COLO668 (cell line): ENCODE data around the gene PKDREJ.

Source experiments
- DNase-seq: peaks from one replicate; lab custom pipeline; 2025; ENCODE audit not compliant: unreplicated experiment; lab: John Stamatoyannopoulos, UW

Gene PKDREJ

DNA sequence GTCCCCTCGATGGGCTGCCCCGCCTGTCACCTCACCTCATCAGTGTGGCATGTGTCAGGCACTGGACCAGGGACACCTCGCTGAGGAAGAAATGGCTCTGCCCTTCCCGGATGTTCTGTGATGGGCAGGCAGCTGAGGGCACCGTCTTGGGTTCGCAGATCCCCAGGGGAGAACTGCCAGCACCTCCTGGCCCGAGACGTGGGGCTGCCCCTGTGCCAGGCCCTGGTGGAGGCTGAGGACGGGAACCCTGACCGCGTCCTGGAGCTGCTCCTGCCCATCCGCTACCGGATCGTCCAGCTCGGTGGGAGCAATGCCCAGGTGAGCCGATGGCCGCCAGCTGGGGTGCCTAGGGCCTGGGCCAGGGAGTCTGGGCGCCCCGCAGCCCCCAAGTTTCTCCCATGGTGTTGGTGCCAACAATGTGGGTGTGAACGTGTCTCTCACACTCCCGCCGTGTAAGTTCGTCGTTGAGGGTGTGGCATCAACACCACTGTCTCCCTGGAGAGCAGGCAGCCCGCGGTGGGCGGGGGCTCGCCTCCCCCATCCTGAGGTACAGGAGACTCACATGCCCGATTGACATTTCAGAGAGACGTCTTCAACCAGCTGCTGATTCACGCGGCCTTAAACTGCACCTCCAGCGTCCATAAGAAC is 26.2 kb upstream of the PKDREJ start:
- no peak for DNase-seq

DNA sequence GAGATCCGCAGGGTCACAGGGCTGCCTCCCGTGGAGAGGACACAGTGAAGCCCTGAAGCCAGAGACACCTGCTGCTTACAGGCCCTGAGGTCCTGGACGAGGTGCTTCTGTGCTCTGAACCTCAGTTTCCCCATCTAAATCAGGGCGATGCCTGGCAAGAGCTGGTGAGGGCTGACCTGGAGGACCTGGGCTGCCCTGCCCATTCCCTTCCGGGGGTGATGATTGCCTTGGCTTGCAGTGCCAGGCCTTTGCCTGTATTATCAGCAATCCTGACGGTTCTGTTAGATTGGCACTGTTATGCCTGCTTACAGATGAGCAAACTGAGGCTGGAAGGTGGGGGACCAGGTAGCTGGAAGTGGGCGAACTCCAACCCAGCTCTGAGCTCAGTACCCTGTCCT is 25.7 kb upstream of the PKDREJ start:
- DNase-seq: no peak

DNA sequence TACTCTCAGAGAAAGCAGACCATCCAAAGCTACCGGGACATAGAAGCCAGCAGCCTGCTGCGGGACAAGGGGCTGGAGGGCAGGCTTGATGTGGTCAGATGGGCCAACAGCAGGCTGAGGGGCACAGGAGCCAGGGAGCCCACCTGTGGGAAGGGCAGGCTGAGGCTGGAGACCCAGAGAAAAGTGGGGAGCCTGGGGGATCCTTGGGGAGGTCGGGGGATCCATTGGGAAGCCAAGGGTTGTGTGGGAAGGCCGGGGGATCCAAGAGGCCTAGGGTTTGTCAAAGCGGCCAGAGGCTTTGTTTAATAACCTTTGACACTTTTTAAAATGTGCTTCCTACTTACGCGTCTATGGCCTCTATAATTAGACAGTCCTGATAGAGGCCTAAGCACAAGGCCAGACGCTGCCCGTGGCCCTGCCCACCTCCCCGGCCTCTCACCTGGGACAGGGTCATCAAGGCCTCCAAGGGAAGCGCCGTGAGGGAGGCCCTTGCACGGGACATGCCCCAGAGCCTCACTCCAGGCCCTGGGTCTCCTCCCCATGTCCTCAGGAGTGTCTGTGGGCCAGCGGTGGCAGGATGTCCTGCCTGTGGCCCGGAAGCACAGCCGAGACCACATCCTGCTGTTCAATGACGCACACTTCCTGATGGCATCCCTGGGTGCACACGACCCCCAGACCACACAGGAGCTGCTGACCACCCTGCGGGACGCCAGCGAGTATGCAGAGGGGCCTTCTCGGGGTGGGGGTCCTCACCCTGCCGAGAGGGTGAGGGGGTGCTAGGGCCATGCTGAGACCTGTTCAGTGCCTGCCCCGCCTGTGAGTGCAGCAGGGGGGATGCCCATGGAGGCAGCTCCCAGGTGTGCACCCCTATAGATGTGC is 25.0 kb upstream of the PKDREJ start:
- DNase-seq: no peak

DNA sequence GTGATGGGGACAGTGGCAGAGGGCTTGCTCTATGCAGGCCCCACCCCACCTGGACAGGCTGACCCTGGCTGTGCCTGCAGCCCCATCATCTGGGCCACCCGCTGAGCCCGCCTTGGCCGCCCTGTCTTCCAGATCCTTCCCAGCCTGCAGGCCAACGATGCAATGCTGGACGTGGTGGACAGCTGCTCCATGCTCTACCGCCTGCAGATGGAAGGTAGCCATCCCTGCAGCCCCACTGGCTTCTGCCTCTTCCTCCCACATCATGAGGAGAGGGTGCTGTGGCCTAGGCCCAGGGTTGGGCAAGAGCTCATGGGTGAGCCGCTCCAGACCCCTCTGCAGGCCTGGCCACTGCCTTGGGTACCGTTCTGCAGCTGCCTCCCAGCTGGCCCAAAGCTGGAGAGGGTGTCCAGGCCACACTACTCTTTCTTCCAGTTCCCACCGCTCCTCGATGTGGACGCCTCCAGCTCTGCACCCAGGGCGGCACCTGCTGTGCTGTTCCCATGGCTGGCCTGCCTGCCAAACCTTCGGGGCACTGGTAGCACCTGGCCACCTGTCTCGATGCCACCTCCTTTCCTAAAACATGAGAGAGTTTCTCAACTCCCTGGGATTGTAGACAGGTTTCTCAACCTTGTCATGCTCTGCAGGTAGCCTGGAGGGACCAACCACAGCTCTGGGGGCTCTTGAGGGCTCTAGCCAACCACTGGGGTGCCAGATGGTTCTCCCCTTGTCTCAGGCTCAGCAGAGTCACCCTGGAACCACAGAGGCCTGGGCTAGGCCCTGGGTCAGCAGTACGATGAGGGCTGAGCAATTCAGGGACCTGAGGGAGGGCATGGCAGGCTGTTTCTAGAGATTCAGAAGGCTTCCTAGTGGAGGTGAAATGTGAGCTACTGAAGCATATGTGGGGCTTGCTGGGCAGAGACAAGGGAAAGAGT is 24.1 kb upstream of the PKDREJ start:
- DNase-seq: no peak

DNA sequence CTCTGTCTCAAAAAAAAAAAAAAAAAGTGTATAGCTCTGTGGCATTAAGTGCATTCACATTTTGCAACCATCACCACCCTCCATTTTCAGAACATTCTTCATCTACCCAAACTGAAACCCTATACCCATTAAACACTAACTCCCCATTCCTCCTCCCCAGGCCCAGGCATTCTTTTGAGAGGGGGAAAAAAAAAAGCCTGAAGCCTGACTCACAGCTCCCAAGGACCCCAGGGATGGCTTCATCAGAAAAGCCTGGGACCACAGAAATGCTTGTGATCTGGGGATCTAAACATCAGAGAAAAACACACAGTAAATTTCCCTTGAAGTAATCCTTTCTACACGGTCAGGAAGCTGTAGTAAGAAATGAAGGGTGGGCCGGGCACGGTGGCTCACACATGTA is 22.9 kb upstream of the PKDREJ start:
- DNase-seq: no peak

DNA sequence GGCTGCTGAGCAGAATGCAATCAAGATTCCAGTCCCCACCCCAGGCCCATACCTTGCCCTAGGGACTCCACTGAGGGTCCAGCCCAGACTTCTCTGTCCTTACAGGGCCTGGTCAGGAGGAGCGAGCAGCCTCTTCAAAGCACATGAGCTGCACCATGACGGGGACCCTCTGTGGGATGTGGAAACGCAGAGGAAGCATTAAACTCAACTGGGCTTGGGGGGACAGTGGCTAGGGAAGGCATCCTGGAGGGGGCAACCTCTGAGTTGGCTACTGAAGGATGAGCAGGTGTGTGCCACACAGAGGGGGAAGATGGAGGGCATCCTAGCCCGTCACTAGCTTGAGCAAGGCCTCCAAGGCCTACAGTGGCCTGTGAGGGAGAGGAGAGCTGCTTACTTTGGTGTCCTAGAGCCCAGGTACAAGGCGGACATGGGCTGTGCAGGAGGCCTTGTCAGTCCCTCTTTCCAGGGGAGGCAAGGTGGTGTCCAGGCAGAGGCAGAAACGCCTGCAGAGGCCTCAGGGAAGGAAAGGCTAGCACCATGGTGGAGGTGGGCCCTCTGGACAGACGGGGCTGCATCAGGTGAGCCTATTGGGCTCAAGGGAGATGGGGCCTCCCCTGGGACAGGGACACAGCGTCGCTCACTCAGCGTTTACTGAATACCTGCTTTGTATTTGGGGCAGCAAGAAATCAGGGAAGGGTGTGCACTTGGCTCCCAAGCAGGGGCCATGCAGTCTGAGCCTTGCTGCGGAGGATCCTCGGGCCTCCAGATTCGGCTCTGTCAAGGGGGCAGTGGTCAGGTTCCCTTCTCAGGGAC is 18.9 kb upstream of the PKDREJ start:
- no peak for DNase-seq

DNA sequence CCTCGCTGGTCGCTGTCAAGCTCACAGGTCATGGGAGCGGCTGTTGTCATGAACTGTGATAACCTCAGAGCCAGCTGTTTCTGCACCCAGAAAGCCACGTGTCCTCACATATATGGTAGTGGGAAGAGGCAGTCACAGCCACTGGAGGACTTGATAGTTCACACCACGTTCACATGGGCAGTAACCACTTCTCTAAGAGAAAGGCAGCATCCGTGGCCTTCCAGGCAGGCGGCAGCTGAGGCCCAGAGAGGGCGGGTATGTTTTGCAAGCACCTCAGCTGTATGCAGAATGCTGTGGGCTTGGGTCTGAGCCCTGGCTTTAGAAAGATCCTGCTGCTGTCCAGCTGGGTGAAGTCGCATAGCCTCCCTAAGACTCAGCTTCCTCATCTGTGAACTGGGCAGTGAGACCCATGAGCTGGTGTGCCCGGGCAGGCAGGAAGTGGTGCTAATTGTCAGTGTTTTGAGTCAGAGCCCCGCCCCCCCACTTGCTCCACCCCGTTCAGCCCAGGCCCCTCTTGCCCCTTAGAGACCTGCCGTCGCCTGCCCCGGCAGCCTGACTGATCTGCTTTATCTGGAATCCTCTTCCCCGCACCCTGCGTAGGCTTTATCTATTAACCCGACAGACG is 18.0 kb upstream of the PKDREJ start:
- DNase-seq: no peak

DNA sequence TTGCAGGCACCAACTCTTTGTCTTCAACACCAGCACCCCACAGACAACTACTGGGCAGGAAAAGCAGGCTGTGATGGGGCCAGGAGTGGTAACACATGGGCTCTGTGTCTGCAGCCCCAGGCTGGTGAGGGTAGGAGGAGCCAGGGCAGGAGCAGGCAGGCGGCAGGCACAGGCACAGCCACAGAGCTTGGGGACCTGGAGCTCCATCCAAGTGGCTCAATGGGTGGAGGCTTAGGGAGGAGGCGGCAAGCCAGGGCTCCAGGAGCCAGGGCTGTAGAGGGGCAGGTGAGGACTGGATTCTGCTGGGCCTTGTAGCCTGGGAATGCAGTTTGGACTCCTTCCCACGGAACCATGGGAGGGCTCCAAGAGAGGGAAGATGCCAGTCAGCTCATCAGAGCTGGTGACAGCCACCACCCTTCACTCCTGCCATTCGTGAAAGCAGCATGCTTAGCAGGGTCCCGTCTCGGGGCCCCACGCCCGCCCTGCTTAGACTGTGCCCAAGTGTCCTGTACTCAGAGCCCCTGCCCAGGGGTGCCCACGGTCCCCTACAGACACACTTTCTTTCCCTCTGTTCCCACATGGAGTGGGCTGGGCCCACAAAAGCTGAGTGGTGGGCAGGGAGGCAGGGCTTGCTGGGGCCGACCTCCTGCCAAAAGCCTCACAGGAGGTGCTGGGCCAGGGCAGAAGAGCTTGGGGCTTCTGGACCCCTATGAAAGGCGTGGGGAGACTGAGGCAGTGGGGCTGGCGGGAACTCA is 17.1 kb upstream of the PKDREJ start:
- DNase-seq: no peak

DNA sequence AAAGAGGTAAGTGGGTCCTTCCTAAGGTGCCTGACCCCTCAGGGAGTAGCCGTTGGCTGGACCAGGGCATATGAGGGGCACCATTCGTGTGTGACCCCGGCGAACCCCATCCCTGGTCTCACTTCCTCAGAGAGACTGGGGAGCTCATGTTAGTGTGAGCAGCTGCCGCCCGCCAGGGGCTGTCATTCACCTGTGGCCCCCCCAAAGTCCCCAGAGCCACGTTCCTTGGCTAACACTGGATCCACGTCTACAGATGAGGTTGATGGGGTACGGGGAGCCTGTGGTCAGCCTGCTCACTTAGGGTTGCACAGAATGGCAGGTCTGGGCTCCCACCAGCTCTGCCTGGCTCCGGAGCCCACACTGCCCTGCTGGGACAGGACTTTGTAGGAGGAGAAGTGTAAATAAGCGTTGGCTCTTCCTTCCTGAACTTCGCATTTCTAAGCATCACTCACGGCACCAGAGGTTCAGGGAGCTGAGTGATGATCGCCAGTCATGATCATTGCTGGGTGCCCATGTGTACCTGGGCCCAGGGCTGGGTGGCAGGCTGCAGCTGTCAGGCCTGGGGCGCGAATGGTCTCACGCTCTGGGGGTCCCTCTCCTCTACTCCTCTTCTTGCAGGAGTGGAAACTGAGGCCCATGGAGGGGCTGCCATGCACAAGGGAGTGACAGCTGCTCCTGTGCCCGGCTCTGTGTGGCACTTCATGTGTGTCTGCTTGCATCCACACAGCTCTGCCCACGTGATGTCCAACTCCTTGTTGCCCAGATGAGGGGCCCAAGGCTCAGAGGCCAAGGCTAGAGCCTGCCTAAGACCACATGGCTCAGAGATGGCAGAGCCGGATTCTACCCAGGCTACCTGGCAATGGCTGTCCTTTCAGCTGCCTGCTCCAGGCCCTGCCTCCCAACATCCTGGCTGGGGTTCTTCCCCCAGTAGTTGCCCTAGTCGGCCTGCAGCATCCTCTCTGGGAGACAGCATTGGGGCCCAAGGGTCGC is 15.8 kb upstream of the PKDREJ start:
- DNase-seq: no peak

DNA sequence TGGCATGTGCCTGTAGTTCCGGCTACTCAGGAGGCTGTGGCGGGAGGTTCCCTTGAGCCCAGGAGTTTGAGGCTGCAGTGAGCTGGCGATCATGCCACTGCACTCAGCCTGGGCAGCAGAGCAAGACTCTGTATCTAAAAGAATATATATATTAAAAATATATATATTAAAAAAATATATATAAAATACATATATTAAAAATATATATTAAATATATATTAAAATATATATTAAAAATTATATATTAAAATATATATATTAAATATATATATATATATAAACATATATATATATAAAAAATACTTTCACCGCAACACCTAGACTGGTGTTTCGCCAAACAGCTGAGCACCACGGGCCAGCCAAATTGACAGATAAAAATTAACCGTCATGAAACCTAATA is 13.4 kb upstream of the PKDREJ start:
- DNase-seq: no peak

DNA sequence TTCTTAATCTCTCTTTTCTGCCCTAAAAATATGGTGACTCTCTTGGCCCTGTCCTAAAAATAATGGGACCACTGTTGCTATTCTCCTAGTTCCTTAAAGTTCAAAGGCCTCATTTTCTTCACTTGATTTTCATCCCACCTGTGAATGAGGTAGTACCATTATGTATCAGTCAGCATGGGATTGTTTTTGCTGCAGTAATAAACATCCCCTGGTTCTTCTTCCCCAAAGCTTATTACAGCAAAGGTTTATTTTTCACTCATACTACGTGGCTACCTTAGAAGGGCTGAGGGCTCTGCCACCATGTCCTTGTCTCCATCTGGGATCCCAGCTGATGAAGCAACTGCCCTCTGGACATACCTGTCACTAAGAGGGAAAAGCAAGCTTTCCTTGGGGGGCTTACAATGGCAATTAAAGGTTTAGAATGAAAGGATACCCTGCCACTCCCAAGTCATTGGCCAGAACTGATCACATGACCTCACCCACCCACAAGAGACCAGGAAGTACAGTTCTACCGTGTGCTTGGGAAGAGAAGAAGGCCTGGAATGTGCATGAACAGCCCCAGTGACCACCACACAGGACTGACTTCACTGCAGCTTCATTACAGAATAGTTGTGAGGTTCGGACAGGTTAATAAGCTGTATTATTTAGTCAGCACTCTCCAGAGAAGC is 12.4 kb upstream of the PKDREJ start:
- no peak for DNase-seq

DNA sequence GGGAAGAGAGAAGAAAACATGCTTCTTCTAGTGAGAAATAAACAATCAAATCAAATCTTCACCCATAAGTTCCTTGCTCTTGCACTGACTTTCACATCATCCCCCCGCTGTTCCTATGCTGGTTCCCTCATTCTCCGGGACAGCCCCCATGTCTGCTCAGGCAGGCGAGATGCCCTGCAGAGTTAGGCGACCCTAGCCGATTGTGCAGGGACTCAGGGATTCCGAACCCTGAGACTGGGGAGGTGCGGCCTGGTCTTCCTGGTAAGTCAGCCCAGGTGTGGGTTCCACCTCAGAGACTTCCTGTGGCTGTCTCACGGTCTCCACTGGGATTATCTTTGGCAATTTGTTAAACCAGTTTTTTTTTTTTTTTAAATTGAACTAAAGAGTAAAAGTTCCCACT is 11.2 kb upstream of the PKDREJ start:
- no peak for DNase-seq

DNA sequence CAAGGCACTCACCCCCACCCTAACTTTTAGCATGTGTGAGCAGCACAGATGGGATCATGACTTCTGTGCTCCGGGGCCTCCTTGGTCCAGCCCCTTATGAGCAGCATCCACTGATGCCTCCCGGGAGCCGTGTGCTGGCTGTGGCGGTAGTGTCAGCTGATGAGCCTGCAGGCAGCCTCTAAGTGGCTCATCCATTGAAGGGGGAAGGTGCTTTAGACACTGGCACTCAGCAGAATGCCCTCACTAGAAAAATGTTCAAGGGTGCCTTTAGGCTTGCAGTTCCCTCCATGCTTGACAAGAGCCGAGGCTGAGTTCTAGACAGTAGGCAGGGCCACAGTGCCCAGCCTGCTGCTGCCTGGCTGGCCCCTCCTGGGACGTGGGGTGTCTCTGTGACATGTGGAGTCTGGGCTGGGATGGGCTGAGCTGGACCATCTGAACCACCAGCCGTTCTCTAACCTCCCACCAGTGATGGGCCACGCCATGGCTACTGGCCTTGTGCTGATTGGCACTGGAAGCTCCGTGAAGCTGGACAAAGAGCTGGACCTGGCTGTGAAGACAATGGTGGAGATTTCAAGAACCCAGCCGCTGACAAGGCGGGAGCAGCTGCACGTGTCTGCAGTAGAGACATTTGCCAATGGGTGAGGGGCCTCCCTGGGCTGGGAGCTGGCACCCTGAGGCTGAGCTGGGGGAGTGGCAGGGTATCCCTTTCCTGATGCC is 10.4 kb upstream of the PKDREJ start:
- no peak for DNase-seq

DNA sequence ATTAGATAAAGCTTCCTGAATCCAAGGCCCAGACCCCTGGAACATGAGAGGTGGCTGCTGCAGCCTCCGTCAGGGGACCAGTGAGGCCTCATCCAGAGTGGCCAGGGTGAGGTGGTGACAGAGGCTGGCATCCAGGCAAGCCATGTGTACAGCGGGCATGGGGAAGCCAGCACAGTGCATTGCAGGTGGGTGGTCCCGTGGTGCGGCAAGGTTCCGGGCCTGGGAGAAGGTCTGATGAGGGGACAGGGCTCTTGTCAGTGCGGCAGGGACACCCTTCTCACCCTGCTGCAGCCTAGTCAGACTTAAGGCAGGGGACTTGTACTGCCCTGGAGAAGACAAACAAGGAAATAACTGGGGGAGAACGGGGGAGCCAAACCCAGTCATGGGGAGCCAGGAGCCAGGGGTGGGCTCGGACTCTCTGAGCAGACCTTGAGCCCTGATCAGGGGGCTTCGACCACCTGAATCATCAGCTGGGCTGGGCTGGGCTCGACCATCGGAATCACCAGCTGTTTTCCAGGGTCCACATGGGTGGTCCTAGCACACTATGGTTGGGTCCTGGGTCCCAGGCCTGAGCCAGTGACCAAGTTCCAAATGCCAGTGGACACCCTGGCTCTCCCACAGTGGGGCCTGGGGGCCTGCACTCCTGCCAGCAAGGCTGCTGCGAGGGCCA is 9.8 kb upstream of the PKDREJ start:
- no peak for DNase-seq

DNA sequence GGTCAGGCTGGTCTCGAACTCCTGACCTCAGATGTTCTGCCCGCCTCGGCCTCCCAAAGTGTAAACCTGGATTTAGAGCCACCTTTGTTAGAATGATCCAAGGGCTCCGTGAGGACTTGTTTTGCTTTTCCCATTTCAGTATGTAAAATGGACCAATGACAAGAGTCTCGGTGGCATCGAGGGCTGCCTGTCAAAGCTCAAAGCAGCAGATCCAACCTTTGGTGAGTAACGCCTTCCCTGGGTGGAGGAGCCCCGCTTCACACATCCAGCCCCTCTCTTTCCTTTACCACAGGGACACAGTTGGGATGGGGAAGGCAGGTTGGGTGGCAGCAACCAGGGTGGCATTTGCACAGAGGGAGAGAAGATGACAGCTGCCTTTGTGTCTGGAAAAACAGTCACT is 9.1 kb upstream of the PKDREJ start:
- no peak for DNase-seq

DNA sequence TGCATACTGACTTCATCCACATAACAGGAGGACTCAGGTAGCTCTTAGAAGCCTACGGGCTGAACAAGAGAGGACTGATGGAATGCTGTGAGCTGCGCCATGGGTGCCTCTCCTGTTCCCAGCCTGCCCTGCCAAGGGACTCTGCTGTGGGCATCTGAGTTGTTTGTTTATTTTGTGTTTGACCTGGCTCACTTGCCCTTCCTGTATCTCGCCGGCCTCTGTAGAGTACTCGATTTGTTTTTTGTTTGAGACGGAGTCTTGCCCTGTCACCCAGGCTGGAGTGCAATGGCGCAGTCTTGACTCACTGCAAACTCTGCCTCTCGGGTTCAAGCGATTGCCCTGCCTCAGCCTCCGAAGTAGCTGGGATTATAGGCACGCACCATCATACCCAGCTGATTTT is 6.4 kb upstream of the PKDREJ start:
- DNase-seq: no peak
